ENCODE results near the gene PARD3. TPM values are rescaled to one million over a fixed set of nuclear protein-coding genes. Genes with fewer than 3 reads are reported as not detected.

Gene PARD3
- total RNA-seq, 1 experiment from 2014 or later = 57.4 TPM

- no peak overlapping the region for H3K4me3 ChIP-seq
- CTCF ChIA-PET = no interaction called here
- H3K4me1 ChIP-seq (replicated peaks; ENCODE audit: insufficient read depth) = no peaks in the 10 kb centered on the region
- H3K27ac ChIP-seq = no peak overlapping the region
- no peaks in the 10 kb centered on the region for H3K79me2 ChIP-seq (ENCODE audit: low read depth)
- DNase-seq = no peak
- H4K20me1 ChIP-seq (ENCODE audit: insufficient read depth) = no peaks in the 10 kb centered on the region
- H3K36me3 ChIP-seq (ENCODE audit: low read depth) = no peaks in the 10 kb centered on the region
- no peaks in the 10 kb centered on the region for H3F3A ChIP-seq (ENCODE audit: insufficient read depth, low read depth)
- no peak overlapping the region for H3K4me2 ChIP-seq
- POLR2A ChIA-PET (ENCODE audit: unreplicated experiment) = no interaction called here
- no peak overlapping the region for H2AFZ ChIP-seq
- no peak for TF ChIP-seq EZH2 (IDR thresholded peaks at IDR 0.05; ENCODE audit: low read depth)
- TF ChIP-seq CTCF (conservative IDR thresholded peaks at IDR 0.05) = no peak
- H3K27me3 ChIP-seq (ENCODE audit: insufficient read depth, low read depth) = no peaks in the 10 kb centered on the region
- no TSS peak for BruUV-seq (replicated peaks)
- H3K9me2 ChIP-seq (ENCODE audit: insufficient read depth) = no peaks in the 10 kb centered on the region
- no peaks in the 10 kb centered on the region; the same call in 1 of the 2 replicates for H3K9me3 ChIP-seq (ENCODE audit: insufficient read depth, low read depth)
- intact Hi-C loops (cut with micrococcal nuclease; ENCODE audit: unreplicated experiment) = no loop called here
Measured at GRCh38 chr10:34088208-34088794, 726.8 kb downstream of the PARD3 start.

- Histone ChIP-seq H4K20me1 (ENCODE audit: insufficient read depth) (no peaks in the 10 kb centered on the region), H3K27me3 (ENCODE audit: insufficient read depth, low read depth) (no peaks in the 10 kb centered on the region), H3K4me1 (replicated peaks; ENCODE audit: insufficient read depth) (no peaks in the 10 kb centered on the region), H3K4me3 (no peak overlapping the region), H3K36me3 (ENCODE audit: low read depth) (no peaks in the 10 kb centered on the region), H3K9me3 (ENCODE audit: insufficient read depth, low read depth) (no peaks in the 10 kb centered on the region; the same call in 1 of the 2 replicates), H3K4me2 (no peak overlapping the region), H3K79me2 (ENCODE audit: low read depth) (no peaks in the 10 kb centered on the region), H3K27ac (no peak overlapping the region), H3F3A (ENCODE audit: insufficient read depth, low read depth) (no peaks in the 10 kb centered on the region), H2AFZ (no peak overlapping the region), H3K9me2 (ENCODE audit: insufficient read depth) (no peaks in the 10 kb centered on the region)
- no peak for DNase-seq
- CTCF ChIA-PET = interaction anchor here (0.6 kb wide), 1 partner anchor 549 kb away, joined by 5 read pairs; no protein-coding TSS in a partner anchor
- POLR2A ChIA-PET (ENCODE audit: unreplicated experiment) = no interaction called here
- intact Hi-C loops (cut with micrococcal nuclease; ENCODE audit: unreplicated experiment) = no loop called here
- BruUV-seq (replicated peaks) = no TSS peak
- TF ChIP-seq EZH2 (IDR thresholded peaks at IDR 0.05; ENCODE audit: low read depth) (no peak), CTCF (conservative IDR thresholded peaks at IDR 0.05) (no peak)
Measured at GRCh38 chr10:34087095-34087418, 728.0 kb downstream of the PARD3 start.

- Histone ChIP-seq H3K9me3 (ENCODE audit: insufficient read depth, low read depth) (no peaks in the 10 kb centered on the region; the same call in 1 of the 2 replicates), H3F3A (ENCODE audit: insufficient read depth, low read depth) (no peaks in the 10 kb centered on the region), H3K27me3 (ENCODE audit: insufficient read depth, low read depth) (no peaks in the 10 kb centered on the region), H3K4me1 (replicated peaks; ENCODE audit: insufficient read depth) (no peaks in the 10 kb centered on the region), H2AFZ (no peak overlapping the region), H3K79me2 (ENCODE audit: low read depth) (no peaks in the 10 kb centered on the region), H3K9me2 (ENCODE audit: insufficient read depth) (no peaks in the 10 kb centered on the region), H3K4me3 (no peak overlapping the region), H3K27ac (no peak overlapping the region), H3K36me3 (ENCODE audit: low read depth) (no peaks in the 10 kb centered on the region), H3K4me2 (no peak overlapping the region), H4K20me1 (ENCODE audit: insufficient read depth) (no peaks in the 10 kb centered on the region)
- ChIA-PET CTCF (no interaction called here), POLR2A (ENCODE audit: unreplicated experiment) (no interaction called here)
- no TSS peak for BruUV-seq (replicated peaks)
- no peak for DNase-seq
- no peak for TF ChIP-seq EZH2 (IDR thresholded peaks at IDR 0.05; ENCODE audit: low read depth)
- TF ChIP-seq CTCF (conservative IDR thresholded peaks at IDR 0.05) = no peak
- intact Hi-C loops (cut with micrococcal nuclease; ENCODE audit: unreplicated experiment) = no loop called here
Measured at GRCh38 chr10:34083567-34083966, 731.5 kb downstream of the PARD3 start.
